ENCODE results near the gene TOB1. TPM values are rescaled to one million over a fixed set of nuclear protein-coding genes. Genes with fewer than 3 reads are reported as not detected.

The TOB1 gene
- total and polyA plus RNA-seq, 9 of the 15 experiments (the other 6 are each of a cell fraction or from before 2014, with no cell fraction given), result 4.8 to 63.7 (median 13.2) TPM

- TF ChIP-seq CBX2 (IDR thresholded peaks at IDR 0.05; ENCODE audit: insufficient read depth, low read length, poor library complexity, severe bottlenecking) (no peak), FOXA1 (IDR thresholded peaks at IDR 0.05; ENCODE audit: borderline replicate concordance) (no peak), MTF1 (CRISPR knock-in tag; IDR thresholded peaks at IDR 0.05; ENCODE audit: borderline replicate concordance) (no peak), NFIC (IDR thresholded peaks at IDR 0.05) (0 out of 2 replicates have a peak, but pooled peaks have one; percentile 11), SP2 (IDR thresholded peaks at IDR 0.05; ENCODE audit: extremely low read depth, low read depth, low read length, poor library complexity, severe bottlenecking) (peak; percentile 25), MAFG (tag; conservative IDR thresholded peaks at IDR 0.05) (no peak), DDX20 (tag; IDR thresholded peaks at IDR 0.05; ENCODE audit: low read depth) (no peak), ZNF217 (CRISPR knock-in tag; IDR thresholded peaks at IDR 0.05) (no peak), ZNF165 (CRISPR knock-in tag; IDR thresholded peaks at IDR 0.05; ENCODE audit: borderline replicate concordance) (no peak), PHF21A (IDR thresholded peaks at IDR 0.05; ENCODE audit: borderline replicate concordance, low read depth) (no peak), CREM (IDR thresholded peaks at IDR 0.05; ENCODE audit: low read depth) (peak; percentile 83), ZBTB5 (IDR thresholded peaks at IDR 0.05) (no peak; the same call in 1 of the 2 replicates), CC2D1A (IDR thresholded peaks at IDR 0.05) (no peak), MBD1 (CRISPR knock-in tag; IDR thresholded peaks at IDR 0.05) (no peak), PTRF (tag; IDR thresholded peaks at IDR 0.05) (no peak), SOX6 (IDR thresholded peaks at IDR 0.05) (no peak), CSDE1 (IDR thresholded peaks at IDR 0.05) (peak in 1 of 2 experiments; percentile 67; a peak in 2 of 4 replicates), TCFL5 (CRISPR knock-in tag; conservative IDR thresholded peaks at IDR 0.05) (no peak), ZC3H8 (IDR thresholded peaks at IDR 0.05) (no peak), FOXP4 (CRISPR knock-in tag; IDR thresholded peaks at IDR 0.05; ENCODE audit: borderline replicate concordance) (no peak), TFE3 (CRISPR knock-in tag; IDR thresholded peaks at IDR 0.05) (no peak; the same call in 1 of the 2 replicates), ZNF174 (CRISPR knock-in tag; IDR thresholded peaks at IDR 0.05) (no peak)
Observed at GRCh38 chr17:50867363-50868139, 1.4 kb upstream of the TOB1 start (continued).

Data from K562 (cell line).